ENCODE measurements around the gene MAGI2. TPM values are rescaled to one million over a fixed set of nuclear protein-coding genes. Genes with fewer than 3 reads are reported as not detected.

The MAGI2 gene
- total RNA-seq, 1 experiment from 2014 or later, result 0.25 TPM

DNA sequence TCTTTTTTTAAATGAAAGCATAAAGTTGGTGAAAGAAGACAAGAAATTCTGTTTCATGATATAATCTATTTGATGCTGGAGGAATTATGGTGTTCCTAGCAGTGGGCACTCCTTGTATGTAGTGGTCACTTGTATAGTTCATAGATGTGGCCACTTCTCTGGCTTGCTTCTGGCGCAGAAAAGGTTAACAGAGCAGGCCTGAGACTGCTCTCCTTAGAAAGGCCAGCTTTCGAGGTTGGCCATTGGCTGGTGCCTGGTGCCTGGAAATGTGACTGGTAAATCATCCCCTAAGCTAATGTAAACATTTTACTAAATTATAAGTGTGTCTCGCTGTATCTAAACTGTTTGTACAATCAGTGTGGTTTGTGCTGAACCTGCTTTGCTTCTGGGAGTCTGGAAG is 1378.8 kb downstream of the MAGI2 start:
- no peak overlapping the region for H3K27ac Mint-ChIP-seq (ENCODE audit: unreplicated experiment)
- no peaks in the 10 kb centered on the region for H3K27me3 ChIP-seq (replicated peaks; ENCODE audit: control insufficient read depth, insufficient read depth, low read length)
- no peak for DNase-seq
- H3K4me1 Mint-ChIP-seq (ENCODE audit: low read depth, unreplicated experiment), result no peaks in the 10 kb centered on the region
- no peak overlapping the region for H3K4me3 ChIP-seq (ENCODE audit: low read depth, low read length)
- no peaks in the 10 kb centered on the region for H3K9me3 Mint-ChIP-seq (ENCODE audit: unreplicated experiment)
- peaks cover 16% of the 10 kb centered on the region for H3K4me1 ChIP-seq
- no peaks in the 10 kb centered on the region for H3K9me3 ChIP-seq
- no peaks in the 10 kb centered on the region for H3K27me3 Mint-ChIP-seq (ENCODE audit: insufficient read depth, unreplicated experiment)
- ChIA-PET POLR2A (no interaction called here), CTCF (no interaction called here)
- H3K36me3 Mint-ChIP-seq (ENCODE audit: insufficient read depth, unreplicated experiment), result no peaks in the 10 kb centered on the region
- no TSS peak for BruUV-seq (replicated peaks)
- H3K36me3 ChIP-seq (ENCODE audit: control insufficient read depth, insufficient read depth, low read length), result no peaks in the 10 kb centered on the region
- no peak for TF ChIP-seq CTCF (IDR thresholded peaks at IDR 0.05; ENCODE audit: insufficient read depth in 1 of 2, low read depth in 1 of 2, low read length in 1 of 2, severe bottlenecking in 1 of 2, unreplicated experiment in 1 of 2)
- H3K4me3 Mint-ChIP-seq (ENCODE audit: unreplicated experiment), result no peak overlapping the region
- intact Hi-C loops (cut with micrococcal nuclease; ENCODE audit: unreplicated experiment), result no loop called here

DNA sequence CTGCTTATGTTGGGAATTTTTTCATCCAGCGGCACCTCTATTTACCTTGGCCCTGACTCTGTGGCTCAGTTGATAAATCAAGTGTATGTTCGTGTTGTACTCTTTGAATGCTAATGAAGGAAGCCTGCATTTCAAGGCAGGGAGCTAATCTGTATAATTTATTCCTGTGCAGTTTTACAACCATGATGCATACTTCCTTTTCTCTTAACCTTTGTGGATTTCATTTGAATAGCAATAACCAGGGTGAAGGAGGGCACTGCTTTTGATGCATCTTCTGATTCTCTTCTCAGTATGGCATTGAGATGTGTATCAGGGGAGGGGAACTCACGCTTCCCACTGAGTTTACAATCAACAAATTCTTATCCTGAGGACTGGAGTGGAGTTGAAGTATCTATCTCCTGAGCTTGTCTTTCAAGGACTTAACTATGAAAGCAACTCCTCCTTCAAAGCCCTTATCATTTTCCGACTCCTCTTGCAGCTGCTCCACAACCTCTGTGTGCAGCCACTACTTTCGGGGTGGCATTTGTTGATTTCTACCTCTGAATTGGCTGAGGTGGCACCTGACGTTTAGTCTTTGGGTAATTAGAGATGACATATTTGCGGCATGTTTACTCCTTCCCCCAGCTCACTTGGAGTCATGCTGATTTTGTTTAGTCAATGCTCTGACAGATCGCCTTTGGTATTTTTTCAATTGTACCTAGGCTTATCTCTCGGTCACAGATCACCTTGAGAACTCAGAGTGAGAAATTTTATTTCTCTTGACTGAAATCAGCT is 1379.7 kb downstream of the MAGI2 start:
- intact Hi-C loops (cut with micrococcal nuclease; ENCODE audit: unreplicated experiment), result no loop called here
- Histone ChIP-seq H3K9me3 (no peaks in the 10 kb centered on the region), H3K27me3 (replicated peaks; ENCODE audit: control insufficient read depth, insufficient read depth, low read length) (no peaks in the 10 kb centered on the region), H3K4me3 (ENCODE audit: low read depth, low read length) (no peak overlapping the region), H3K36me3 (ENCODE audit: control insufficient read depth, insufficient read depth, low read length) (no peaks in the 10 kb centered on the region), H3K4me1 (peaks cover 15% of the 10 kb centered on the region)
- H3K9me3 Mint-ChIP-seq (ENCODE audit: unreplicated experiment), result no peaks in the 10 kb centered on the region
- no peak for TF ChIP-seq CTCF (IDR thresholded peaks at IDR 0.05; ENCODE audit: insufficient read depth in 1 of 2, low read depth in 1 of 2, low read length in 1 of 2, severe bottlenecking in 1 of 2, unreplicated experiment in 1 of 2)
- no peak for DNase-seq
- ChIA-PET CTCF (no interaction called here), POLR2A (no interaction called here)
- H3K27me3 Mint-ChIP-seq (ENCODE audit: insufficient read depth, unreplicated experiment), result no peaks in the 10 kb centered on the region
- no peaks in the 10 kb centered on the region for H3K36me3 Mint-ChIP-seq (ENCODE audit: insufficient read depth, unreplicated experiment)
- H3K4me3 Mint-ChIP-seq (ENCODE audit: unreplicated experiment), result no peak overlapping the region
- H3K4me1 Mint-ChIP-seq (ENCODE audit: low read depth, unreplicated experiment), result no peaks in the 10 kb centered on the region
- BruUV-seq (replicated peaks), result no TSS peak
- H3K27ac Mint-ChIP-seq (ENCODE audit: unreplicated experiment), result no peak overlapping the region

GRCh38 chr7:78072201-78072590 is 1381.3 kb downstream of the MAGI2 start:
- DNase-seq, result no peak
- ChIA-PET CTCF (no interaction called here), POLR2A (no interaction called here)
- H3K4me3 Mint-ChIP-seq (ENCODE audit: unreplicated experiment), result no peak overlapping the region
- no peaks in the 10 kb centered on the region for H3K27me3 Mint-ChIP-seq (ENCODE audit: insufficient read depth, unreplicated experiment)
- no peak overlapping the region for H3K4me3 ChIP-seq (ENCODE audit: low read depth, low read length)
- intact Hi-C loops (cut with micrococcal nuclease; ENCODE audit: unreplicated experiment), result no loop called here
- BruUV-seq (replicated peaks), result no TSS peak
- no peak overlapping the region for H3K27ac Mint-ChIP-seq (ENCODE audit: unreplicated experiment)
- no peak for TF ChIP-seq CTCF (IDR thresholded peaks at IDR 0.05; ENCODE audit: insufficient read depth in 1 of 2, low read depth in 1 of 2, low read length in 1 of 2, severe bottlenecking in 1 of 2, unreplicated experiment in 1 of 2)
- no peaks in the 10 kb centered on the region for H3K36me3 ChIP-seq (ENCODE audit: control insufficient read depth, insufficient read depth, low read length)
- H3K9me3 Mint-ChIP-seq (ENCODE audit: unreplicated experiment), result no peaks in the 10 kb centered on the region
- no peaks in the 10 kb centered on the region for H3K27me3 ChIP-seq (replicated peaks; ENCODE audit: control insufficient read depth, insufficient read depth, low read length)
- H3K36me3 Mint-ChIP-seq (ENCODE audit: insufficient read depth, unreplicated experiment), result no peaks in the 10 kb centered on the region
- H3K4me1 Mint-ChIP-seq (ENCODE audit: low read depth, unreplicated experiment), result no peaks in the 10 kb centered on the region
- no peaks in the 10 kb centered on the region for H3K9me3 ChIP-seq
- H3K4me1 ChIP-seq, result peaks cover 15% of the 10 kb centered on the region
